HepG2 (cell line): ENCODE measurements around the gene INTS4. TPM values are rescaled to one million over a fixed set of nuclear protein-coding genes. Genes with fewer than 3 reads are reported as not detected.

ENCODE experiments used
- GLI4 ChIP-seq: sonication (generic); formaldehyde crosslinking; IDR thresholded peaks from 2 replicates; pipeline ENCODE4 v1.5.1; 2020; ENCODE audit warnings: missing genetic modification reagents, mild to moderate bottlenecking, moderate library complexity, borderline replicate concordance
- HNF4G ChIP-seq, 2 experiments: sonication (generic) in 1 of 2; formaldehyde crosslinking in 1 of 2; IDR thresholded peaks; 2 replicates each; pipeline versions ENCODE4 v1.4.0 to v1.6.1; 2011 to 2020; ENCODE audit warnings: borderline replicate concordance in 2 of 2, low read depth in 2 of 2, mild to moderate bottlenecking in 2 of 2, low read length in 1 of 2, missing genetic modification reagents in 1 of 2, moderate library complexity in 1 of 2
- KLF13 ChIP-seq: sonication (generic); formaldehyde crosslinking; IDR thresholded peaks from 2 replicates; pipeline ENCODE4 v1.4.0; 2020; ENCODE audit warnings: mild to moderate bottlenecking, missing genetic modification reagents
- PCBP2 ChIP-seq: fragments of 200-400 bp; formaldehyde crosslinking; optimal IDR thresholded peaks from 2 replicates; pipeline ENCODE3; 2018; ENCODE audit warnings: low read length, low read depth; ENCODE audit not compliant: poor library complexity, severe bottlenecking
- PHF20 ChIP-seq: sonication (generic); formaldehyde crosslinking; IDR thresholded peaks from 2 replicates; pipeline ENCODE4 v1.5.0; 2020; ENCODE audit warnings: mild to moderate bottlenecking, missing genetic modification reagents
- THAP7 ChIP-seq: sonication (generic); formaldehyde crosslinking; IDR thresholded peaks from 2 replicates; pipeline ENCODE4 v1.8.1; 2023; ENCODE audit warnings: mild to moderate bottlenecking, missing genetic modification reagents
- ZBTB2 ChIP-seq: sonication (generic); formaldehyde crosslinking; IDR thresholded peaks from 2 replicates; pipeline ENCODE4 v1.8.0; 2022; ENCODE audit warnings: low read depth, missing genetic modification reagents
- ZFP41 ChIP-seq: sonication (generic); formaldehyde crosslinking; IDR thresholded peaks from 2 replicates; pipeline ENCODE4 v1.4.0; 2020; ENCODE audit warnings: mild to moderate bottlenecking, missing genetic modification reagents, borderline replicate concordance
- ZMYM4 ChIP-seq: sonication (generic); formaldehyde crosslinking; IDR thresholded peaks from 2 replicates; pipeline ENCODE4 v1.8.1; 2023; ENCODE audit warnings: mild to moderate bottlenecking, missing genetic modification reagents
- ZNF296 ChIP-seq: sonication (generic); formaldehyde crosslinking; conservative IDR thresholded peaks from 2 replicates; pipeline ENCODE4 v1.5.0; 2020; ENCODE audit warnings: mild to moderate bottlenecking, missing genetic modification reagents
- ZNF558 ChIP-seq: sonication (generic); formaldehyde crosslinking; IDR thresholded peaks from 2 replicates; pipeline ENCODE4 v1.9.0; 2022; ENCODE audit warnings: mild to moderate bottlenecking, missing genetic modification reagents, borderline replicate concordance
- polyA plus RNA-seq, 8 experiments: library from polyadenylated mRNA; depleted of rRNA in 3 of 8; stranded (reverse) in 7 of 8; unstranded in 1 of 8; fragments of >200 nt; fragmentation: Illumina TruSeq in 4 of 8; extraction: Trizol in 4 of 8; gene quantifications; 2 replicates each; pipeline versions ENCODE4 v1.2.1 to v1.2.3, GENCODE V29; 2011 to 2016; ENCODE audit warnings: low read depth in 4 of 8, missing spikeins in 1 of 8, mixed read lengths in 1 of 8; ENCODE audit not compliant: insufficient read depth in 1 of 8
- total RNA-seq, 5 experiments: library from RNA; depleted of rRNA; stranded (reverse); fragments of >200 nt; fragmentation: Illumina TruSeq; extraction: Trizol; gene quantifications; 2 replicates each; pipeline ENCODE4 v1.2.3, GENCODE V29; 2016; ENCODE audit warnings: low read depth in 1 of 5
- TF ChIP-seq, protein P1 (sequence below): sonication (generic); formaldehyde crosslinking; IDR thresholded peaks from 2 replicates; pipeline ENCODE4 v1.8.1; 2022; ENCODE audit warnings: low read depth, mild to moderate bottlenecking, missing genetic modification reagents
- TF ChIP-seq, protein P2 (sequence below): sonication (generic); formaldehyde crosslinking; IDR thresholded peaks from 2 replicates; pipeline ENCODE4 v1.8.0; 2022; ENCODE audit warnings: mild to moderate bottlenecking, missing genetic modification reagents
- TF ChIP-seq, protein P3 (sequence below): sonication (generic); formaldehyde crosslinking; IDR thresholded peaks from 2 replicates; pipeline ENCODE4 v1.4.0; 2020; ENCODE audit warnings: missing genetic modification reagents

Gene INTS4
- total and polyA plus RNA-seq, 2 of the 13 experiments (the other 11 are each of a cell fraction or from before 2014, with no cell fraction given): 37.3 to 44.8 TPM

GRCh38 chr11:77994434-77995362 lies at the start of gene INTS4 (continued):
- TF ChIP-seq ZFP41 (CRISPR knock-in tag) (no peak), PCBP2 (no peak), HNF4G (IDR thresholded peaks at IDR 0.05; ENCODE audit: borderline replicate concordance, low read depth, low read length) (peak; percentile 68; the same call in 1 of the 2 replicates), HNF4G (CRISPR knock-in tag; IDR thresholded peaks at IDR 0.05; ENCODE audit: borderline replicate concordance, low read depth) (no peak), KLF13 (CRISPR knock-in tag) (no peak), GLI4 (CRISPR knock-in tag) (no peak), PHF20 (CRISPR knock-in tag) (peak; percentile 97), ZBTB2 (CRISPR knock-in tag) (peak; percentile 86), THAP7 (CRISPR knock-in tag) (no peak; the same call in 1 of the 2 replicates), ZNF296 (CRISPR knock-in tag) (no peak), ZNF558 (CRISPR knock-in tag) (0 out of 2 replicates have a peak, but pooled peaks have one; percentile 35), ZMYM4 (peak; percentile 96)
- TF ChIP-seq, protein P1, sequence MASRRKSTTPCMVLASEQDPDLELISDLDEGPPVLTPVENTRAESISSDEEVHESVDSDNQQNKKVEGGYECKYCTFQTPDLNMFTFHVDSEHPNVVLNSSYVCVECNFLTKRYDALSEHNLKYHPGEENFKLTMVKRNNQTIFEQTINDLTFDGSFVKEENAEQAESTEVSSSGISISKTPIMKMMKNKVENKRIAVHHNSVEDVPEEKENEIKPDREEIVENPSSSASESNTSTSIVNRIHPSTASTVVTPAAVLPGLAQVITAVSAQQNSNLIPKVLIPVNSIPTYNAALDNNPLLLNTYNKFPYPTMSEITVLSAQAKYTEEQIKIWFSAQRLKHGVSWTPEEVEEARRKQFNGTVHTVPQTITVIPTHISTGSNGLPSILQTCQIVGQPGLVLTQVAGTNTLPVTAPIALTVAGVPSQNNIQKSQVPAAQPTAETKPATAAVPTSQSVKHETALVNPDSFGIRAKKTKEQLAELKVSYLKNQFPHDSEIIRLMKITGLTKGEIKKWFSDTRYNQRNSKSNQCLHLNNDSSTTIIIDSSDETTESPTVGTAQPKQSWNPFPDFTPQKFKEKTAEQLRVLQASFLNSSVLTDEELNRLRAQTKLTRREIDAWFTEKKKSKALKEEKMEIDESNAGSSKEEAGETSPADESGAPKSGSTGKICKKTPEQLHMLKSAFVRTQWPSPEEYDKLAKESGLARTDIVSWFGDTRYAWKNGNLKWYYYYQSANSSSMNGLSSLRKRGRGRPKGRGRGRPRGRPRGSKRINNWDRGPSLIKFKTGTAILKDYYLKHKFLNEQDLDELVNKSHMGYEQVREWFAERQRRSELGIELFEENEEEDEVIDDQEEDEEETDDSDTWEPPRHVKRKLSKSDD: peak; percentile 72; the same call in 1 of the 2 replicates
- TF ChIP-seq, protein P2, sequence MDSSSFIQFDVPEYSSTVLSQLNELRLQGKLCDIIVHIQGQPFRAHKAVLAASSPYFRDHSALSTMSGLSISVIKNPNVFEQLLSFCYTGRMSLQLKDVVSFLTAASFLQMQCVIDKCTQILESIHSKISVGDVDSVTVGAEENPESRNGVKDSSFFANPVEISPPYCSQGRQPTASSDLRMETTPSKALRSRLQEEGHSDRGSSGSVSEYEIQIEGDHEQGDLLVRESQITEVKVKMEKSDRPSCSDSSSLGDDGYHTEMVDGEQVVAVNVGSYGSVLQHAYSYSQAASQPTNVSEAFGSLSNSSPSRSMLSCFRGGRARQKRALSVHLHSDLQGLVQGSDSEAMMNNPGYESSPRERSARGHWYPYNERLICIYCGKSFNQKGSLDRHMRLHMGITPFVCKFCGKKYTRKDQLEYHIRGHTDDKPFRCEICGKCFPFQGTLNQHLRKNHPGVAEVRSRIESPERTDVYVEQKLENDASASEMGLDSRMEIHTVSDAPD (CRISPR knock-in tag): no peak
- TF ChIP-seq, protein P3, sequence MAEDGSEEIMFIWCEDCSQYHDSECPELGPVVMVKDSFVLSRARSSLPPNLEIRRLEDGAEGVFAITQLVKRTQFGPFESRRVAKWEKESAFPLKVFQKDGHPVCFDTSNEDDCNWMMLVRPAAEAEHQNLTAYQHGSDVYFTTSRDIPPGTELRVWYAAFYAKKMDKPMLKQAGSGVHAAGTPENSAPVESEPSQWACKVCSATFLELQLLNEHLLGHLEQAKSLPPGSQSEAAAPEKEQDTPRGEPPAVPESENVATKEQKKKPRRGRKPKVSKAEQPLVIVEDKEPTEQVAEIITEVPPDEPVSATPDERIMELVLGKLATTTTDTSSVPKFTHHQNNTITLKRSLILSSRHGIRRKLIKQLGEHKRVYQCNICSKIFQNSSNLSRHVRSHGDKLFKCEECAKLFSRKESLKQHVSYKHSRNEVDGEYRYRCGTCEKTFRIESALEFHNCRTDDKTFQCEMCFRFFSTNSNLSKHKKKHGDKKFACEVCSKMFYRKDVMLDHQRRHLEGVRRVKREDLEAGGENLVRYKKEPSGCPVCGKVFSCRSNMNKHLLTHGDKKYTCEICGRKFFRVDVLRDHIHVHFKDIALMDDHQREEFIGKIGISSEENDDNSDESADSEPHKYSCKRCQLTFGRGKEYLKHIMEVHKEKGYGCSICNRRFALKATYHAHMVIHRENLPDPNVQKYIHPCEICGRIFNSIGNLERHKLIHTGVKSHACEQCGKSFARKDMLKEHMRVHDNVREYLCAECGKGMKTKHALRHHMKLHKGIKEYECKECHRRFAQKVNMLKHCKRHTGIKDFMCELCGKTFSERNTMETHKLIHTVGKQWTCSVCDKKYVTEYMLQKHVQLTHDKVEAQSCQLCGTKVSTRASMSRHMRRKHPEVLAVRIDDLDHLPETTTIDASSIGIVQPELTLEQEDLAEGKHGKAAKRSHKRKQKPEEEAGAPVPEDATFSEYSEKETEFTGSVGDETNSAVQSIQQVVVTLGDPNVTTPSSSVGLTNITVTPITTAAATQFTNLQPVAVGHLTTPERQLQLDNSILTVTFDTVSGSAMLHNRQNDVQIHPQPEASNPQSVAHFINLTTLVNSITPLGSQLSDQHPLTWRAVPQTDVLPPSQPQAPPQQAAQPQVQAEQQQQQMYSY: peak; percentile 99
